Endometrial microvascular endothelial cells (primary cell): Measurements from ENCODE around the gene PRKACA. TPM values are rescaled to one million over a fixed set of nuclear protein-coding genes. Genes with fewer than 3 reads are reported as not detected.

Experiments used
- in situ Hi-C: cut with HindIII; loops from 2 replicates; pipeline ENCODE4 v1.10.0; 2017; ENCODE audit warnings: low sequenced_read_pairs, low pct_unique_long_range_greater_than_20kb; ENCODE audit errors: inconsistent ontology term
- total RNA-seq: library from RNA; depleted of rRNA; stranded (reverse); fragments of >200 nt; gene quantifications from one replicate; pipeline ENCODE4 v1.2.3, GENCODE V29; 2015; ENCODE audit errors: inconsistent ontology term

PRKACA gene
- total RNA-seq = 138 TPM

GRCh38 chr19:14117668-14118164 lies at the start of gene PRKACA:
Gene PRKACA, minus strand, starts transcription at chr19:14117762. Its CDS starts 215 bp downstream, at chr19:14117547.
- in situ Hi-C loops = no loop called here

GRCh38 chr19:14166999-14167575 lies 49.5 kb upstream of the PRKACA start:
- in situ Hi-C loops = no loop called here

GRCh38 chr19:14165990-14166830 lies 48.6 kb upstream of the PRKACA start:
- in situ Hi-C loops = no loop called here

- in situ Hi-C loops = no loop called here
Observed at GRCh38 chr19:14164724-14165493, 47.3 kb upstream of the PRKACA start.

- in situ Hi-C loops = no loop called here
Observed at GRCh38 chr19:14164082-14164481, 46.5 kb upstream of the PRKACA start.

GRCh38 chr19:14162871-14163297 lies 45.3 kb upstream of the PRKACA start:
- in situ Hi-C loops = no loop called here

GRCh38 chr19:14161305-14161704 lies 43.7 kb upstream of the PRKACA start:
- in situ Hi-C loops = no loop called here

GRCh38 chr19:14160017-14160703 lies 42.6 kb upstream of the PRKACA start:
- in situ Hi-C loops = no loop called here

GRCh38 chr19:14159059-14159458 lies 41.5 kb upstream of the PRKACA start:
- in situ Hi-C loops = no loop called here

- in situ Hi-C loops = no loop called here
Observed at GRCh38 chr19:14158276-14159023, 40.9 kb upstream of the PRKACA start.

GRCh38 chr19:14156971-14157717 lies 39.6 kb upstream of the PRKACA start:
- in situ Hi-C loops = no loop called here

GRCh38 chr19:14156122-14156521 lies 38.6 kb upstream of the PRKACA start:
- in situ Hi-C loops = no loop called here

- in situ Hi-C loops = no loop called here
Observed at GRCh38 chr19:14155371-14155770, 37.8 kb upstream of the PRKACA start.

- in situ Hi-C loops = no loop called here
Observed at GRCh38 chr19:14152713-14153112, 35.2 kb upstream of the PRKACA start.

- in situ Hi-C loops = no loop called here
Observed at GRCh38 chr19:14150770-14151661, 33.5 kb upstream of the PRKACA start.

- in situ Hi-C loops = no loop called here
Observed at GRCh38 chr19:14150041-14150769, 32.6 kb upstream of the PRKACA start.
